Activated CD4-positive, alpha-beta memory T cell treated with anti-CD3 and anti-CD28 coated beads, Interleukin-2, amount 10 ng/mL, durations not matched to agents 7 days and 5 days (primary cell): ENCODE measurements around the gene CHCHD4. TPM values are rescaled to one million over a fixed set of nuclear protein-coding genes. Genes with fewer than 3 reads are reported as not detected.

Source experiments
- CTCF ChIA-PET: fragments of 350-600 bp; sonication (Branson Sonifier 250); formaldehyde crosslinking; loops from one replicate; lab custom pipeline; 2021; ENCODE audit warnings: antibody characterized with exemption, inconsistent platforms; lab: Charles Lee
- POLR2A ChIA-PET: fragments of 350-600 bp; sonication (Branson Sonifier 250); formaldehyde crosslinking; loops from one replicate; lab custom pipeline; 2021; ENCODE audit warnings: antibody characterized with exemption; lab: Charles Lee
- DNase-seq: peaks from one replicate; pipeline ENCODE4 v3.0.0-alpha.2; 2020
- H3K27ac Mint-ChIP-seq: one replicate; pipeline ENCODE4 v1.8.0; 2021; ENCODE audit warnings: mild to moderate bottlenecking, mixed read lengths
- H3K27me3 Mint-ChIP-seq: one replicate; pipeline ENCODE4 v1.8.0; 2021; ENCODE audit warnings: mixed read lengths
- H3K36me3 Mint-ChIP-seq: one replicate; pipeline ENCODE4 v1.8.0; 2021; ENCODE audit warnings: low read depth, mixed read lengths
- H3K4me1 Mint-ChIP-seq: one replicate; pipeline ENCODE4 v1.8.0; 2021; ENCODE audit warnings: mixed read lengths
- H3K4me3 Mint-ChIP-seq: one replicate; pipeline ENCODE4 v1.8.0; 2021; ENCODE audit warnings: mild to moderate bottlenecking, mixed read lengths
- H3K9me3 Mint-ChIP-seq: one replicate; pipeline ENCODE4 v1.8.0; 2021; ENCODE audit warnings: mixed read lengths
- total RNA-seq, 2 experiments: library from RNA; stranded (reverse); gene quantifications; one replicate each; pipeline ENCODE4 v1.2.3, GENCODE V29; 2021

Gene CHCHD4
- 10 to 100 TPM; 11.5 to 12.8 TPM for total RNA-seq

- ChIA-PET CTCF (interaction anchor here (1.2 to 3.9 kb wide), 8 partner anchors 18 to 253 kb away, joined by 3 to 22 read pairs (median 10); partner anchors contain the start of genes LSM3 and XPC), POLR2A (interaction anchor here (0.7 to 9.0 kb wide), 14 partner anchors 8 to 822 kb away, joined by 3 to 133 read pairs (median 6); partner anchors contain the start of genes LSM3, NR2C2 and XPC)
- peak; percentile 99 for DNase-seq
Observed at GRCh38 chr3:14124615-14125192, at the start of gene CHCHD4, which contains the start of gene TMEM43. Gene CHCHD4, minus strand, starts transcription at chr3:14124870. Its CDS starts 194 bp downstream, at chr3:14124676. Gene TMEM43, plus strand, starts transcription at chr3:14125052. Its CDS starts 142 bp downstream, at chr3:14125194.

GRCh38 chr3:14172496-14172895, 47.8 kb upstream of the CHCHD4 start:
- ChIA-PET CTCF (no interaction called here), POLR2A (interaction anchor here (0.6 to 1.0 kb wide), 2 partner anchors 28 to 44 kb away, joined by 3 to 4 read pairs; no protein-coding TSS in a partner anchor)
- H3K36me3 Mint-ChIP-seq = peaks cover 57% of the 10 kb centered on the region
- no peaks in the 10 kb centered on the region for H3K9me3 Mint-ChIP-seq
- H3K4me3 Mint-ChIP-seq = no peak overlapping the region
- H3K27ac Mint-ChIP-seq = no peak overlapping the region
- peaks cover 44% of the 10 kb centered on the region for H3K4me1 Mint-ChIP-seq
- DNase-seq = no peak
- H3K27me3 Mint-ChIP-seq = no peaks in the 10 kb centered on the region

More at GRCh38 chr3:14124615-14125192, at the start of gene CHCHD4, which contains the start of gene TMEM43:
- peak within 1 kb of the TSS; percentile 92 for H3K4me3 Mint-ChIP-seq
- H3K27me3 Mint-ChIP-seq = no peaks in the 10 kb centered on the region
- peak within 1 kb of the TSS; percentile 90 for H3K27ac Mint-ChIP-seq
- H3K9me3 Mint-ChIP-seq = no peaks in the 10 kb centered on the region
- H3K4me1 Mint-ChIP-seq = peaks cover 61% of the 10 kb centered on the region
- H3K36me3 Mint-ChIP-seq = peaks cover 37% of the 10 kb centered on the region

- Mint-ChIP-seq H3K27ac (peak overlapping the region; percentile 8), H3K9me3 (no peaks in the 10 kb centered on the region), H3K27me3 (no peaks in the 10 kb centered on the region), H3K4me3 (no peak overlapping the region), H3K36me3 (peaks cover 70% of the 10 kb centered on the region), H3K4me1 (peaks cover 28% of the 10 kb centered on the region)
- DNase-seq = no peak
- CTCF ChIA-PET = no interaction called here
- POLR2A ChIA-PET = interaction anchor here (1.7 kb wide), 1 partner anchor 26 kb away, joined by 5 read pairs; no protein-coding TSS in a partner anchor
Observed at GRCh38 chr3:14170531-14171159, 46.0 kb upstream of the CHCHD4 start.

- POLR2A ChIA-PET = no interaction called here
- Mint-ChIP-seq H3K36me3 (peaks cover 73% of the 10 kb centered on the region), H3K27me3 (no peaks in the 10 kb centered on the region), H3K4me3 (no peak overlapping the region), H3K9me3 (no peaks in the 10 kb centered on the region), H3K27ac (no peak overlapping the region), H3K4me1 (peaks cover 20% of the 10 kb centered on the region)
- CTCF ChIA-PET = no interaction called here
- no peak for DNase-seq
Observed at GRCh38 chr3:14169871-14170270, 45.2 kb upstream of the CHCHD4 start.

- Mint-ChIP-seq H3K4me1 (peaks cover 16% of the 10 kb centered on the region), H3K4me3 (no peak overlapping the region), H3K36me3 (peaks cover 77% of the 10 kb centered on the region), H3K27me3 (no peaks in the 10 kb centered on the region), H3K9me3 (no peaks in the 10 kb centered on the region), H3K27ac (no peak overlapping the region)
- POLR2A ChIA-PET = no interaction called here
- CTCF ChIA-PET = no interaction called here
- DNase-seq = no peak
Observed at GRCh38 chr3:14169435-14169834, 44.8 kb upstream of the CHCHD4 start.

- CTCF ChIA-PET = interaction anchor here (0.8 kb wide), 1 partner anchor 14 kb away, joined by 3 read pairs; no protein-coding TSS in a partner anchor
- Mint-ChIP-seq H3K36me3 (peaks cover 88% of the 10 kb centered on the region), H3K27ac (no peak overlapping the region), H3K27me3 (no peaks in the 10 kb centered on the region), H3K9me3 (peaks cover 8% of the 10 kb centered on the region), H3K4me1 (peaks cover 7% of the 10 kb centered on the region), H3K4me3 (no peak overlapping the region)
- DNase-seq = no peak
- POLR2A ChIA-PET = interaction anchor here (1.7 kb wide), 1 partner anchor 12 kb away, joined by 7 read pairs; the partner anchor contains the start of genes LSM3 and XPC
Observed at GRCh38 chr3:14166877-14167603, 42.4 kb upstream of the CHCHD4 start.

GRCh38 chr3:14162178-14162577, 37.5 kb upstream of the CHCHD4 start:
- no peak overlapping the region for H3K4me3 Mint-ChIP-seq
- no peak for DNase-seq
- H3K9me3 Mint-ChIP-seq = peaks cover 20% of the 10 kb centered on the region
- H3K27me3 Mint-ChIP-seq = no peaks in the 10 kb centered on the region
- H3K36me3 Mint-ChIP-seq = peaks cover 89% of the 10 kb centered on the region
- no peaks in the 10 kb centered on the region for H3K4me1 Mint-ChIP-seq
- ChIA-PET POLR2A (interaction anchor here (5.1 kb wide), 1 partner anchor 16 kb away, joined by 18 read pairs; the partner anchor contains the start of genes LSM3 and XPC), CTCF (no interaction called here)
- no peak overlapping the region for H3K27ac Mint-ChIP-seq

- no peak overlapping the region for H3K4me3 Mint-ChIP-seq
Observed at GRCh38 chr3:14161282-14161681, 36.6 kb upstream of the CHCHD4 start.

GRCh38 chr3:14159426-14159825, 34.8 kb upstream of the CHCHD4 start:
- CTCF ChIA-PET = no interaction called here
- Mint-ChIP-seq H3K9me3 (peaks cover 20% of the 10 kb centered on the region), H3K36me3 (peaks cover 76% of the 10 kb centered on the region), H3K4me1 (no peaks in the 10 kb centered on the region), H3K27me3 (no peaks in the 10 kb centered on the region), H3K27ac (no peak overlapping the region), H3K4me3 (no peak overlapping the region)
- no peak for DNase-seq
- POLR2A ChIA-PET = interaction anchor here (1.3 to 5.1 kb wide), 2 partner anchors 11 to 19 kb away, joined by 3 to 18 read pairs; partner anchors contain the start of genes LSM3 and XPC

More at GRCh38 chr3:14161282-14161681, 36.6 kb upstream of the CHCHD4 start:
- peaks cover 84% of the 10 kb centered on the region for H3K36me3 Mint-ChIP-seq
- no peak overlapping the region for H3K27ac Mint-ChIP-seq
- H3K27me3 Mint-ChIP-seq = no peaks in the 10 kb centered on the region
- DNase-seq = no peak
- ChIA-PET CTCF (no interaction called here), POLR2A (interaction anchor here (5.1 kb wide), 1 partner anchor 17 kb away, joined by 18 read pairs; the partner anchor contains the start of genes LSM3 and XPC)
- H3K4me1 Mint-ChIP-seq = no peaks in the 10 kb centered on the region
- H3K9me3 Mint-ChIP-seq = peaks cover 20% of the 10 kb centered on the region

- H3K27ac Mint-ChIP-seq = no peak overlapping the region
- CTCF ChIA-PET = no interaction called here
Observed at GRCh38 chr3:14158370-14158769, 33.7 kb upstream of the CHCHD4 start.

GRCh38 chr3:14157951-14158350, 33.3 kb upstream of the CHCHD4 start:
- ChIA-PET POLR2A (interaction anchor here (2.1 kb wide), 1 partner anchor 20 kb away, joined by 9 read pairs; the partner anchor contains the start of genes LSM3 and XPC), CTCF (no interaction called here)
- Mint-ChIP-seq H3K4me3 (no peak overlapping the region), H3K27ac (no peak overlapping the region), H3K36me3 (peaks cover 74% of the 10 kb centered on the region), H3K27me3 (no peaks in the 10 kb centered on the region), H3K4me1 (no peaks in the 10 kb centered on the region), H3K9me3 (peaks cover 20% of the 10 kb centered on the region)
- DNase-seq = no peak

More at GRCh38 chr3:14158370-14158769, 33.7 kb upstream of the CHCHD4 start:
- POLR2A ChIA-PET = interaction anchor here (1.3 kb wide), 1 partner anchor 10 kb away, joined by 3 read pairs; no protein-coding TSS in a partner anchor
- Mint-ChIP-seq H3K4me3 (no peak overlapping the region), H3K9me3 (peaks cover 20% of the 10 kb centered on the region), H3K4me1 (no peaks in the 10 kb centered on the region), H3K27me3 (no peaks in the 10 kb centered on the region), H3K36me3 (peaks cover 76% of the 10 kb centered on the region)
- DNase-seq = no peak

GRCh38 chr3:14156843-14157561, 32.3 kb upstream of the CHCHD4 start:
- H3K36me3 Mint-ChIP-seq = peaks cover 70% of the 10 kb centered on the region
- POLR2A ChIA-PET = interaction anchor here (2.1 kb wide), 1 partner anchor 21 kb away, joined by 9 read pairs; the partner anchor contains the start of genes LSM3 and XPC
- no peaks in the 10 kb centered on the region for H3K27me3 Mint-ChIP-seq
- no peak overlapping the region for H3K4me3 Mint-ChIP-seq
- CTCF ChIA-PET = interaction anchor here (1.1 kb wide), 1 partner anchor 19 kb away, joined by 3 read pairs; no protein-coding TSS in a partner anchor
- H3K9me3 Mint-ChIP-seq = peaks cover 12% of the 10 kb centered on the region
- H3K27ac Mint-ChIP-seq = no peak overlapping the region
- no peak for DNase-seq
- H3K4me1 Mint-ChIP-seq = no peaks in the 10 kb centered on the region
